Gastrocnemius medialis (tissue), 4 donors: ENCODE results near the gene DTL. TPM values are rescaled to one million over a fixed set of nuclear protein-coding genes. Genes with fewer than 3 reads are reported as not detected.

Experiments used
- ATAC-seq, 2 donors: fragments of 150-250 bp; one replicate each; pipeline ENCODE4 v1.9.1; 2016
- DNase-seq, 2 donors: peaks; one replicate each; pipeline ENCODE4 v3.0.0-alpha.2; 2019
- H3K27ac ChIP-seq, 4 donors: fragments of 200-600 bp; sonication (generic); 1 replicate in 1 of 4; 2 replicates in 3 of 4; pipeline ENCODE4 v1.5.1; 2016 to 2018; ENCODE audit warnings: mild to moderate bottlenecking in 2 of 4, moderate library complexity in 1 of 4
- H3K27me3 ChIP-seq, 3 donors: fragments of 200-600 bp; sonication (generic) in 2 of 3; 1 replicate in 1 of 3; 2 replicates in 2 of 3; pipeline versions ENCODE4 v1.5.1 to v1.6.0; 2016 to 2019; ENCODE audit warnings: mild to moderate bottlenecking in 1 of 3, moderate library complexity in 1 of 3
- H3K36me3 ChIP-seq, 2 donors: fragments of 200-600 bp; sonication (generic) in 1 of 2; one replicate each; pipeline ENCODE4 v1.5.1; 2017 to 2018
- H3K4me1 ChIP-seq, 2 donors: fragments of 200-600 bp; sonication (generic) in 1 of 2; one replicate each; pipeline ENCODE4 v1.5.1; 2016 to 2017; ENCODE audit warnings: mild to moderate bottlenecking in 2 of 2
- H3K4me3 ChIP-seq, 4 donors: fragments of 200-600 bp; sonication (generic) in 3 of 4; 1 replicate in 1 of 4; 2 replicates in 3 of 4; pipeline ENCODE4 v1.5.1; 2016 to 2019; ENCODE audit warnings: mild to moderate bottlenecking in 2 of 4
- H3K9me3 ChIP-seq, 3 donors: fragments of 200-600 bp; sonication (generic) in 2 of 3; 1 replicate in 1 of 3; 2 replicates in 2 of 3; pipeline ENCODE4 v1.5.1; 2016 to 2019
- CTCF ChIP-seq, 5 experiments: fragments of 450-650 bp in 3 of 5; fragments of 200-600 bp in 2 of 5; sonication (generic) in 2 of 5; IDR thresholded peaks in 4 of 5; conservative IDR thresholded peaks in 1 of 5; 1 replicate in 4 of 5; 2 replicates in 1 of 5; pipeline ENCODE4 v1.5.1; 2016 to 2019; ENCODE audit warnings: antibody characterized with exemption in 5 of 5, mild to moderate bottlenecking in 3 of 5, moderate library complexity in 3 of 5
- POLR2A ChIP-seq, 2 donors: fragments of 450-650 bp; IDR thresholded peaks; one replicate each; pipeline ENCODE4 v1.6.1; 2017; ENCODE audit warnings: antibody characterized with exemption in 2 of 2, mild to moderate bottlenecking in 2 of 2, moderate library complexity in 2 of 2
- in situ Hi-C, 4 donors: fragments of 200-750 bp; cut with MboI; loops; one replicate each; pipeline versions ENCODE4 v1.15.0 to v1.8.0; 2017; ENCODE audit warnings: low sequenced_read_pairs in 4 of 4
- intact Hi-C: fragments of 100-400 bp; cut with DNase I; formaldehyde crosslinking; loops from one replicate; pipeline ENCODE4 v1.15.1; 2023; ENCODE audit warnings: low total_unique reads
- total RNA-seq, 4 donors: library from RNA; depleted of rRNA; stranded (reverse); fragments of >200 nt; gene quantifications; one replicate each; pipeline versions ENCODE4 v1.1.0 to v1.2.3, GENCODE V29; 2016

Gene DTL
- total RNA-seq, 4 donors from 2014 or later, result 0.52 to 1.8 TPM; not detected in 2

GRCh38 chr1:212106286-212106792, 70.8 kb downstream of the DTL start:
- in situ Hi-C loops, result no loop called here
- no peak for DNase-seq
- no peaks in the 10 kb centered on the region for H3K36me3 ChIP-seq
- no peak overlapping the region for H3K27ac ChIP-seq
- H3K9me3 ChIP-seq, result no peaks in the 10 kb centered on the region
- no peaks in the 10 kb centered on the region for H3K27me3 ChIP-seq
- H3K4me1 ChIP-seq, result peaks cover 33 to 40% of the 10 kb centered on the region in 2 donors
- intact Hi-C loops, result no loop called here
- ATAC-seq, result no peak
- H3K4me3 ChIP-seq, result no peak overlapping the region
- TF ChIP-seq POLR2A (IDR thresholded peaks at IDR 0.05), result no peak
- no peak for TF ChIP-seq CTCF (IDR thresholded peaks at IDR 0.05 in 4 of 5, conservative IDR thresholded peaks at IDR 0.05 in 1 of 5)

GRCh38 chr1:212107481-212107880, 71.9 kb downstream of the DTL start:
- in situ Hi-C loops (no loop called here), intact Hi-C loops (no loop called here)
- Histone ChIP-seq H3K9me3 (no peaks in the 10 kb centered on the region), H3K4me3 (no peak overlapping the region), H3K27ac (peak overlapping the region in 1 of 4 donors; percentile 6), H3K27me3 (no peaks in the 10 kb centered on the region), H3K4me1 (peaks cover 33 to 40% of the 10 kb centered on the region in 2 donors), H3K36me3 (no peaks in the 10 kb centered on the region)
- ATAC-seq (peak in 1 of 2 donors; percentile 15), DNase-seq (no peak)
- TF ChIP-seq POLR2A (IDR thresholded peaks at IDR 0.05), result no peak
- no peak for TF ChIP-seq CTCF (IDR thresholded peaks at IDR 0.05 in 4 of 5, conservative IDR thresholded peaks at IDR 0.05 in 1 of 5)

- no peak for DNase-seq
- Histone ChIP-seq H3K4me1 (peaks cover 33 to 40% of the 10 kb centered on the region in 2 donors), H3K9me3 (no peaks in the 10 kb centered on the region), H3K27ac (no peak overlapping the region), H3K27me3 (no peaks in the 10 kb centered on the region), H3K4me3 (no peak overlapping the region), H3K36me3 (no peaks in the 10 kb centered on the region)
- no peak for ATAC-seq
- in situ Hi-C loops, result no loop called here
- intact Hi-C loops, result no loop called here
- TF ChIP-seq CTCF (IDR thresholded peaks at IDR 0.05 in 4 of 5, conservative IDR thresholded peaks at IDR 0.05 in 1 of 5) (no peak), POLR2A (IDR thresholded peaks at IDR 0.05) (no peak)
Measured at GRCh38 chr1:212108187-212108586, 72.6 kb downstream of the DTL start.

GRCh38 chr1:212108981-212109380, 73.4 kb downstream of the DTL start:
- DNase-seq (no peak), ATAC-seq (no peak)
- Histone ChIP-seq H3K36me3 (no peaks in the 10 kb centered on the region), H3K27me3 (no peaks in the 10 kb centered on the region), H3K4me3 (no peak overlapping the region), H3K27ac (no peak overlapping the region), H3K9me3 (no peaks in the 10 kb centered on the region), H3K4me1 (peaks cover 33 to 40% of the 10 kb centered on the region in 2 donors)
- intact Hi-C loops (no loop called here), in situ Hi-C loops (no loop called here)
- TF ChIP-seq POLR2A (IDR thresholded peaks at IDR 0.05), result no peak
- TF ChIP-seq CTCF (IDR thresholded peaks at IDR 0.05 in 4 of 5, conservative IDR thresholded peaks at IDR 0.05 in 1 of 5), result no peak

GRCh38 chr1:212109728-212110127, 74.2 kb downstream of the DTL start:
- Histone ChIP-seq H3K4me1 (peaks cover 29 to 33% of the 10 kb centered on the region in 2 donors), H3K36me3 (no peaks in the 10 kb centered on the region), H3K27ac (no peak overlapping the region), H3K4me3 (no peak overlapping the region), H3K27me3 (no peaks in the 10 kb centered on the region), H3K9me3 (no peaks in the 10 kb centered on the region)
- DNase-seq (no peak), ATAC-seq (no peak)
- in situ Hi-C loops, result no loop called here
- intact Hi-C loops, result no loop called here
- TF ChIP-seq POLR2A (IDR thresholded peaks at IDR 0.05) (no peak), CTCF (IDR thresholded peaks at IDR 0.05 in 4 of 5, conservative IDR thresholded peaks at IDR 0.05 in 1 of 5) (no peak)
